H9 (cell line): Measurements from ENCODE around the gene FAIM2. TPM values are rescaled to one million over a fixed set of nuclear protein-coding genes. Genes with fewer than 3 reads are reported as not detected.

Experiments
- DNase-seq: peaks from one replicate; pipeline ENCODE4 v3.0.0-alpha.2; 2017
- H2AFZ ChIP-seq: one replicate; pipeline ENCODE4 v1.6.1; 2013; ENCODE audit warnings: mild to moderate bottlenecking, low read length, control low read depth, moderate library complexity
- H2AK5ac ChIP-seq: 2 replicates; pipeline ENCODE4 v1.6.1; 2013; ENCODE audit warnings: low read length, control low read depth, mixed read lengths; ENCODE audit not compliant: insufficient read length
- H2BK120ac ChIP-seq: one replicate; pipeline ENCODE4 v1.6.1; 2013; ENCODE audit warnings: low read depth, mild to moderate bottlenecking, low read length, control low read depth, inconsistent platforms; ENCODE audit not compliant: poor library complexity, severe bottlenecking
- H2BK12ac ChIP-seq: 2 replicates; pipeline ENCODE4 v1.6.1; 2013; ENCODE audit warnings: low read length, control low read depth, mixed read lengths, low read depth; ENCODE audit not compliant: insufficient read length
- H2BK15ac ChIP-seq: 2 replicates; pipeline ENCODE4 v1.6.1; 2013; ENCODE audit warnings: low read depth, low read length, control low read depth
- H2BK20ac ChIP-seq: one replicate; pipeline ENCODE4 v1.6.1; 2013; ENCODE audit warnings: low read depth, mild to moderate bottlenecking, low read length, control low read depth, inconsistent platforms; ENCODE audit not compliant: poor library complexity, severe bottlenecking
- H2BK5ac ChIP-seq: 2 replicates; pipeline ENCODE4 v1.6.1; 2013; ENCODE audit warnings: low read length, control low read depth, mixed read lengths; ENCODE audit not compliant: insufficient read length
- H3K14ac ChIP-seq: 2 replicates; pipeline ENCODE4 v1.6.1; 2013; ENCODE audit warnings: low read length, control low read depth; ENCODE audit not compliant: insufficient read depth
- H3K18ac ChIP-seq: 2 replicates; pipeline ENCODE4 v1.6.1; 2013; ENCODE audit warnings: low read depth, mild to moderate bottlenecking, mixed read lengths, low read length, control low read depth; ENCODE audit not compliant: insufficient read length
- H3K23ac ChIP-seq: 2 replicates; pipeline ENCODE4 v1.6.1; 2013; ENCODE audit warnings: low read length, control low read depth, mixed read lengths, low read depth; ENCODE audit not compliant: insufficient read length
- H3K23me2 ChIP-seq: 2 replicates; pipeline ENCODE4 v1.6.1; 2013; ENCODE audit warnings: low read depth, mild to moderate bottlenecking, mixed read lengths, low read length, control low read depth; ENCODE audit not compliant: insufficient read length, poor library complexity, severe bottlenecking
- H3K27ac ChIP-seq: 2 replicates; pipeline ENCODE4 v1.5.1; 2013; ENCODE audit warnings: low read length, control low read depth, mixed read lengths, low read depth; ENCODE audit not compliant: insufficient read length
- H3K27me3 ChIP-seq: 2 replicates; pipeline ENCODE4 v1.6.1; 2013; ENCODE audit warnings: low read length, control low read depth, inconsistent platforms; ENCODE audit not compliant: insufficient read depth
- H3K4ac ChIP-seq: 2 replicates; pipeline ENCODE4 v1.6.1; 2013; ENCODE audit warnings: low read depth, mild to moderate bottlenecking, control low read depth, inconsistent platforms, low read length, moderate library complexity
- H3K4me1 ChIP-seq: 2 replicates; pipeline ENCODE4 v1.6.1; 2013; ENCODE audit warnings: low read length, control low read depth, inconsistent platforms; ENCODE audit not compliant: insufficient read depth
- H3K4me2 ChIP-seq: 2 replicates; pipeline ENCODE4 v1.6.1; 2013; ENCODE audit warnings: low read length, control low read depth, mixed read lengths; ENCODE audit not compliant: insufficient read length, insufficient read depth
- H3K56ac ChIP-seq: 2 replicates; pipeline ENCODE4 v1.6.1; 2013; ENCODE audit warnings: low read depth, mild to moderate bottlenecking, mixed read lengths, low read length, control low read depth; ENCODE audit not compliant: insufficient read length
- H3K79me1 ChIP-seq: 2 replicates; pipeline ENCODE4 v1.6.1; 2013; ENCODE audit warnings: low read depth, mild to moderate bottlenecking, moderate library complexity, low read length, control low read depth, inconsistent platforms; ENCODE audit not compliant: insufficient read depth, poor library complexity, severe bottlenecking
- H3K79me2 ChIP-seq: 2 replicates; pipeline ENCODE4 v1.6.1; 2013; ENCODE audit warnings: low read length, control low read depth, inconsistent platforms; ENCODE audit not compliant: insufficient read depth
- H3K9ac ChIP-seq: 2 replicates; pipeline ENCODE4 v1.6.1; 2013; ENCODE audit warnings: low read length, control low read depth, mixed read lengths; ENCODE audit not compliant: insufficient read length; ENCODE audit errors: extremely low read depth
- H3K9me3 ChIP-seq: one replicate; pipeline ENCODE4 v1.6.1; 2013; ENCODE audit warnings: low read depth, low read length, inconsistent platforms; ENCODE audit not compliant: control insufficient read depth
- H3T11ph ChIP-seq: one replicate; pipeline ENCODE4 v1.6.1; 2013; ENCODE audit warnings: mild to moderate bottlenecking, low read length, control low read depth, inconsistent platforms
- H4K20me1 ChIP-seq: one replicate; pipeline ENCODE4 v1.6.1; 2013; ENCODE audit not compliant: control insufficient read depth, insufficient read length, insufficient read depth
- H4K5ac ChIP-seq: 2 replicates; pipeline ENCODE4 v1.6.1; 2013; ENCODE audit warnings: low read depth, mild to moderate bottlenecking, mixed read lengths, low read length, control low read depth; ENCODE audit not compliant: insufficient read length
- H4K8ac ChIP-seq: replicated peaks from 2 replicates; pipeline ENCODE4 v1.6.1; 2013; ENCODE audit warnings: low read length, control low read depth, mixed read lengths, low read depth; ENCODE audit not compliant: insufficient read length
- H4K91ac ChIP-seq: 2 replicates; pipeline ENCODE4 v1.6.1; 2013; ENCODE audit warnings: low read depth, mild to moderate bottlenecking, moderate library complexity, mixed read lengths, low read length, control low read depth; ENCODE audit not compliant: insufficient read length
- H3K27ac Mint-ChIP-seq, 3 experiments: 2 replicates in 2 of 3; 3 replicates in 1 of 3; pipeline ENCODE4 v1.8.0; 2020 to 2021; ENCODE audit warnings: mixed read lengths in 3 of 3, mild to moderate bottlenecking in 1 of 3, moderate library complexity in 1 of 3
- H3K27me3 Mint-ChIP-seq: 2 replicates; pipeline ENCODE4 v1.8.0; 2021; ENCODE audit warnings: low read depth, mild to moderate bottlenecking, moderate library complexity, mixed read lengths
- H3K36me3 Mint-ChIP-seq, 3 experiments: 2 replicates in 2 of 3; 3 replicates in 1 of 3; pipeline ENCODE4 v1.8.0; 2020 to 2021; ENCODE audit warnings: low read depth in 3 of 3, mixed read lengths in 3 of 3; ENCODE audit not compliant: insufficient read depth in 1 of 3
- H3K4me1 Mint-ChIP-seq, 2 experiments: 2 replicates each; pipeline ENCODE4 v1.8.0; 2020; ENCODE audit warnings: mixed read lengths in 2 of 2
- H3K4me3 Mint-ChIP-seq, 2 experiments: 2 replicates in 1 of 2; 3 replicates in 1 of 2; pipeline ENCODE4 v1.8.0; 2020 to 2021; ENCODE audit warnings: mild to moderate bottlenecking in 2 of 2, mixed read lengths in 2 of 2, moderate library complexity in 1 of 2
- H3K9me3 Mint-ChIP-seq, 2 experiments: 2 replicates in 1 of 2; 3 replicates in 1 of 2; pipeline ENCODE4 v1.8.0; 2020; ENCODE audit warnings: mild to moderate bottlenecking in 2 of 2, mixed read lengths in 2 of 2, moderate library complexity in 1 of 2
- CTCF ChIP-seq: fragments of 200-600 bp; sonication (generic); conservative IDR thresholded peaks from 3 replicates; pipeline ENCODE4 v1.8.0; 2021; ENCODE audit warnings: antibody characterized with exemption, mild to moderate bottlenecking
- WGBS: extraction: QIAGEN DNeasy Blood & Tissue Kit; methylation state at CpG from one replicate; pipeline ENCODE4 v1.1.7; 2013; ENCODE audit warnings: missing lambda C conversion rate, low lambda C conversion rate, mixed read lengths; ENCODE audit not compliant: insufficient read length; ENCODE audit errors: extremely low coverage; 5-methylcytosine and 5-hydroxymethylcytosine counted together
- total RNA-seq: library from RNA; stranded (reverse); gene quantifications from 2 replicates; pipeline ENCODE4 v1.2.1, GENCODE V29; 2021

FAIM2 gene
- total RNA-seq, 1 experiment from 2014 or later, result 0.42 TPM

- WGBS, result no CpG with 5 or more reads among the region's 1 CpG
- peaks cover 4% of the 10 kb centered on the region for H3K79me1 ChIP-seq
- no peak overlapping the region for H3K4me3 Mint-ChIP-seq
Measured at GRCh38 chr12:49823350-49823749, 80.3 kb downstream of the FAIM2 start.

More at GRCh38 chr12:49823350-49823749, 80.3 kb downstream of the FAIM2 start:
- H4K20me1 ChIP-seq, result no peaks in the 10 kb centered on the region
- no peak overlapping the region for H2BK20ac ChIP-seq
- H3K4me1 ChIP-seq, result peaks cover 2% of the 10 kb centered on the region
- H3K23ac ChIP-seq, result no peak overlapping the region
- no peak overlapping the region for H3T11ph ChIP-seq
- H3K4ac ChIP-seq, result no peak overlapping the region
- no peak overlapping the region for H4K8ac ChIP-seq
- H3K79me2 ChIP-seq, result peaks cover 2% of the 10 kb centered on the region; the same call in 1 of the 2 replicates
- no peak overlapping the region for H3K56ac ChIP-seq
- TF ChIP-seq CTCF, result no peak
- no peak overlapping the region for H3K4me2 ChIP-seq
- no peak overlapping the region for H3K27ac ChIP-seq
- no peaks in the 10 kb centered on the region for H3K27me3 Mint-ChIP-seq
- H2BK15ac ChIP-seq, result no peak overlapping the region
- H3K27ac Mint-ChIP-seq, result no peak overlapping the region
- H2BK120ac ChIP-seq, result no peak overlapping the region
- H3K18ac ChIP-seq, result no peak overlapping the region
- no peak overlapping the region for H3K14ac ChIP-seq
- H3K36me3 Mint-ChIP-seq, result peaks cover 13 to 14% (median 14%) of the 10 kb centered on the region in 3 experiments
- H3K23me2 ChIP-seq, result peaks cover 9% of the 10 kb centered on the region
- H3K9me3 ChIP-seq, result no peaks in the 10 kb centered on the region
- no peak overlapping the region for H2BK12ac ChIP-seq
- no peak for DNase-seq
- no peak overlapping the region for H4K91ac ChIP-seq
- H4K5ac ChIP-seq, result no peak overlapping the region
- H3K9ac ChIP-seq, result no peak overlapping the region
- no peak overlapping the region for H2AK5ac ChIP-seq
- peaks cover 36 to 58% of the 10 kb centered on the region in 2 experiments for H3K4me1 Mint-ChIP-seq
- no peaks in the 10 kb centered on the region for H3K9me3 Mint-ChIP-seq
- no peak overlapping the region for H2BK5ac ChIP-seq
- no peaks in the 10 kb centered on the region for H3K27me3 ChIP-seq
- H2AFZ ChIP-seq, result no peak overlapping the region
